Stimulated activated CD4-positive, alpha-beta T cell treated with anti-CD3 and anti-CD28 coated beads, Interleukin-4, amount 100 ng/mL, for 4 hours (primary cell): ENCODE results near the gene CHD5.
A peak's percentile ranks its signal among the peaks of the same experiment; 100 is the strongest.
"Not testable (repeated sequence)": the region's sequence is repeated elsewhere in the genome, so short reads cannot be mapped to it uniquely, and the experiment has no call there.

ENCODE experiments used
- DNase-seq, 2 experiments: peaks; one replicate each; pipeline ENCODE4 v3.0.0-alpha.2; 2020

Gene CHD5

DNA sequence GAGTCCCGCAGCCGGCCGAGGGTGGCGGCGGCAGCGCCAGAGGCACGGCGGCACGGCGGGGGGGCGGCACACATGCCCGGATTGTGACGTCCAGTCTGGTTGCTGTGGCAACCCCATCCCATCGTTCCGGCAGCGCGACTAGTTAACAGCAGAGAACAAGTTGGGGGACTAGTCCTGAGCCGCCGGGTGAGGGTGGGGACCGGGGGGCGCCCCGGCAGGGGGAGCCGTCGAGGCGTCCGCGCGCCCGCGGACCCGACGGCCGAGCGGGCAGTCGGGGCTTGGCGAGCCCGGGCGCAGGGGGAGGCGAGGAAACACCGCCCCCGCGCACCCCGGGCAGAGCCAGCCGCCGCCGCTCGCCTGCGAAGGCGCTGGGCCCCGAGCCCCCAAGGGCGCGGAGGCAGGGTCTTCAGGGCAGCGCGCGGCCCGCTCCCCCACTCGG, at the start of gene CHD5:
Gene CHD5 (minus strand): TSS at position 54 of the 439 bp plus-strand sequence. CDS start 298 bp downstream, outside the sequence.
- no peak for DNase-seq

DNA sequence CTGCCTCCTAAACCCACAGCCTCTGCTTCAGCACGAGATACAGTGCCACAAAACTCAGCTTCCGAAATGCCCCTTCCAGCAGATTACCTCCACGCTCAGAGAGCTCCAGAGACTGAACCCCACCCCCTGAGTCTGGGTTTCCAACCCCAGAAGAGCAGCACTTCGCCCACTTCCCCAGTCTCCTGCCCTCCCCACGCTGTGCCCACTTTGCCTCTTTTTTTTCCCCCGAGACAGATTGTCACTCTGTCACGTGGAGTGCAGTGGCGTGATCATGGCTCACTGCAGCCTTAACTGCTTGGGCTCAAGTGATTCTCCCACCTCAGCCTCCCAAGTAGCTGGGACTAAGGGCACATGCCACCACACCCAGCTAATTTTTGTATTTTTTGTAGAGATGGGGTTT, 45.5 kb upstream of the CHD5 start:
- no peak for DNase-seq

DNA sequence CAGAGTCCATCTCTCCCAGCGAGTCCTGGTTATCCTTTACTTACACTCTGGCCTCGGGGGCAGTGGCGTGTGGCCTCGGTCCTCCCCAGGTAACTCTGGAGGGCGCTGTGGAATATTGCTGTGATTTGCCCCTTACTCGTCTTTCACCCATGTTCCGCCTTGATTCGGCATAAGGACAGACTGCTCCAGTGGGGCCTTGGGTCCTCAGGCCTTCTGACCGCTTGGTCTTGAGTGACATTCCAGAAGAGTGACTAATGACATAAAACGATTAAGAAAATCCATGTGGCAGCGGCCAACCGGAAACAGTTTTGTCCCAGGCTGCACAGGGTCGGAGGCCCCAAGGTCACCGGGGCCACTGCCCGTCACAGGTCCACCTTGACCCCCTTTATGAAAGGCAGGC, 44.6 kb upstream of the CHD5 start:
- DNase-seq = no peak

DNA sequence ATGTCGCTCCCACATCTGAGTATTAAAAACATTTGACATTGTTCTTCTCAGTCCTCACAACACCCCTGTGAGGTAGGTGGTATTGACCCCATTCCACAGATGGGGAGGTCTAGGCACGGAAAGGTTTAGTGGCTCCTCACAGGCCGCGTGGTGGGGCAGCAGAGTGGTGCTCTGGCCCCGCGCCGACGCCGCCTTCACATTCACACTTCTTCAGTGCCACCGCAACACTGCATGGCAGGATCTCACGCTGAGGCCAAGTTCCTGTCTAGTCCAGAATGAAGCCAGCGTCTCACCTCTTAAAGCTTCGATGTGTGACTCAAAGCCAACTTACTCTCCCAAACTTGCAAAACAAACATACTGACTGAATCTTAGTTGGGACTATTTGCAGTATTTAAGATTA, 43.5 kb upstream of the CHD5 start:
- no peak for DNase-seq

DNA sequence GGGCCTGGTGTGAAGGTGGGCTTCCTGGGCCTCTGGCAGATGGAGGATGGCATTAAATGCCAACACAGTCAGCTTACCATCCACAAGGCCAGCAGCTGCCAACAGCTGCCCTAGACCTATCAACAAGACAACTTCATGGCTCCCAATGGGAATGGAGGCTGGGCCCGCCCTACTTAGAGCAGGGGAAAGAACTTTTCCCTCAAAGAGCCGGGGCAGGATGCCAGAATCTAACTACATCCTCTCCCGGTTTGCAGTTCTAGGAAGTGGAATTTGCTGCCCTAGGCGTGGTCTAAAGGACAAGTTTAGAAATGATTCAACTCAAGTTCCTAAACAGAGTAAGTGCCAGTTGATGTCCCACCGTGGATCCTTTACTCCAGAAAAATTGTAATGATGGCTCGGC, 42.5 kb upstream of the CHD5 start:
- no peak for DNase-seq

DNA sequence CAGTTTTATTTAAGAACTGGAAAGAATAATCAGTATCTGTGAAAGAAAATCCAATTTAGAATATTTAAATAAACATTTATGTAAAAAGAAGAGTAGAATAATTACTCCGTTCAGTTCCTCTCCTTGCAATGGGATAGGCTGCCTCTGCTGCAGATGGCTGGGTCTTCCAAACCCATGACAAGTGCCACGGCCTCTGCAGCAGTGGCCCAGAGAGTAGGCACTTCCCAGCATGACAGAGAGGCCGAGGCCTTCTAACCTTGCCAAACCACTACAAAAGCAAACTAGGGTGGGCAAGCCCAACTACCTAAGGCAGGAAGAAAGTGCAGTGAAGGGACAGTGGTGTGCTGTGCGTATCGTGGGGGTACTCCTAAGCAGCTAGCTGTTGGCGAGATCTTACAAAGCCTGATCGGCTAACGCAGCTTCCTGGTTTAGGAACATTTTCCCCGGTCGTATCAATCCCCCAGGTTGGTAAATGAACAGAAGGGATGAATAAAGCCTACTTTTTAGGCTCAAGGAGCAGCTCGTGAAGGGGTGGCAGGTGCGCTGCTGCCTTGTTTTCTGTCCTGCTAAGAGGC, 41.2 kb upstream of the CHD5 start:
- no peak for DNase-seq

DNA sequence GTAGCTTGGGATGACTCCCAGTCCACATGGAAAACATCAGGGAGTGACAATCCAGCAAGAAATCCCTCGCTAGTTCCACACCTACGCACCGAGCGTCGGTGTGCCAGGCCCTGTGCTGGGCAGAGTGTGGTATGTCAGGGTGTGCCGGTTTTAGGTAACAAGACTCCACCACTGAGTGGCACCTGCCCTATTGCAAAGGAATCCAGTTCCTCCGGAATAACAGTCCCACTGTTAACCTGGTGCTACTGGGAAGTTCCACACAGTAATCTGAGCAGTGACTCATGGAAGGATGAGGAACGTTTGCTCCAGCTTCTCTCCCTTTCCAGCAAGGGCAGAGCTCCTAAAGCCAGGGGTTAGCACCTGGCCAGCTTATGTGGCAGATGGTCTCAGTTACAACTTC, 40.1 kb upstream of the CHD5 start:
- no peak for DNase-seq

DNA sequence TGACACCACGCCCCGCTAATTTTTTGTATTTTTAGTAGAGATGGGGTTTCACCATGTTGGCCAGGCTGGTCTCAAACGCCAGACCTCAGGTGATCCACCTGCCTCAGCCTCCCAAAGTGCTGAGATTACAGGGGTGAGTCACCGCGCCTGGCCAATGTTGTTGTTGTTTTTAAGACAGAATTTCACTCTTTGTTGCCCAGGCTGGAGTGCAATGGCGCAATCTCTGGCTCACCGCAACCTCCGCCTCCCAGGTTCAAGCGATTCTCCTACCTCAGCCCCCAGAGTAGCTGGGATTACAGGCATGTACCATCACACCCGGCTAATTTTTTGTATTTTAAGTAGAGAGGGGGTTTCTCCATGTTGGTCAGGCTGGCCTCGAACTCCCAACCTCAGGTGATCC, 39.5 kb upstream of the CHD5 start:
- DNase-seq = not testable (repeated sequence)

DNA sequence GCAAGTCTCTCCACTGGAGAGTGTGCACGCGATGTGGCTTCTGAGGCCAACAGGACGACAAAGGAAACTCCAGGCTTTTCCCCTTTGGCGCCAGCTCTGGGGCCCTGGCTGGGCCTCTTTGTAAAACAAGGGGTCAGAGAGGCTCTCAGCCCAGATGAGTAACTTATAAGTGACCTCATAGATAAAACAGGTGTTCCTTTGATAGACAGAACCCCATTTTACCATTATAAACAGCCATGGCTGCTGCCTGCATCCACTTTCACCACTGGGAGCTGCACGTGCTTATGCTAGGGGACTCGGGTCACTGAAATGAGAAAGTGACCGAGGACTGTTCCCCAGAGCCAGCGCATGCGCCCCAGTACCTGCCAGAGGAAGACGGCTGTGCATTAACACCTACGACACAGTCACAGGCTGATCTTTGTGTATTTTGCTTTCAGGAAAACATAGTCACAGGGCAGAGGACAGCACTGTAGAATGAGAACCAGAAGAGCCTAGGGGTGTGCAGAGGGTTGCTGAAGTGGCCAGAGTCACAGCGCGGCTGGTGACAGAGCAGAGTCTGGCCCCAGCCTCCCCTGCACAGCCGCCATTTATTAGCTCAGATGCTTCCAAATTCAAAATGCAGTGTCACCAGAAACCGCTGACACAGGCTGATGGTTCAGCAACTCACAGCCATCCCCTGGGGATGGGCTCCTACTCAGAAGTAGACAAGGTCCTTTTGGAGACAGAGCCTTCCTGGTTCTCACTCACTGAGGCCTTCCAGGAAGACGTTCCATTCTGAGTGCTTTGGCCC, 38.4 kb upstream of the CHD5 start:
- no peak for DNase-seq

DNA sequence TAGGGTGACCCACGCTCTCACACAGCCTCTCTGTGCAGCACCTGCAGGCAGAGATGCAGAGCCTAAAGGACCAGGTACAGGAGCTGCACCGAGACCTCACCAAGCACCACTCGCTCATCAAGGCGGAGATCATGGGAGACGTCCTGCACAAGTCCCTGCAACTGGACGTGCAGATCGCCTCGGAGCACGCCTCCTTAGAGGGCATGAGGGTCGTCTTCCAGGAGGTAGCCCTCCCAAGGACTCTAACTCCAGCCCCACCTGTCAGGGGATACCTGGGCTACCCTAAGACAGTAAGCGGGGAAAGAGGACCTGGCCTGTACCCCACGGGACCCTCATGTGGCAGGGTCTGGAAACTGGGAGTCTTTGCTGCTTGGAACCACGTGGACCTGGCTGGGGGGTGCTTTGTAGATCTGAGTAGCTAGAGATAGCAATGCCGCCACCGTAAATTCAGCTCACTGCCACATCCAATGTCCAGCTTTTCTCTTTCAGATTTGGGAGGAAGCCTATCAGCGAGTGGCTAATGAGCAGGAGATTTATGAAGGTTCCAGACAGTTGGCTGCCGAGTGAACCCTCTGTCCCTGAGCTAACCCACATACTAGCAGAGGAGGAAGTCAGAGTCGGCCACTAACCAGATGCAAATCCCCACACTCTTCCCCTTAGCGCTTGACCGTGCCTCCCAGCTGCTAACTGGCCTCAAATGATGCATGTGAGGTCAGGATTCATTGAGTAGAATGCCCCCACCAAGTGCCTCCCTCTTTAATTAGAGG, 32.3 kb upstream of the CHD5 start:
- no peak for DNase-seq

DNA sequence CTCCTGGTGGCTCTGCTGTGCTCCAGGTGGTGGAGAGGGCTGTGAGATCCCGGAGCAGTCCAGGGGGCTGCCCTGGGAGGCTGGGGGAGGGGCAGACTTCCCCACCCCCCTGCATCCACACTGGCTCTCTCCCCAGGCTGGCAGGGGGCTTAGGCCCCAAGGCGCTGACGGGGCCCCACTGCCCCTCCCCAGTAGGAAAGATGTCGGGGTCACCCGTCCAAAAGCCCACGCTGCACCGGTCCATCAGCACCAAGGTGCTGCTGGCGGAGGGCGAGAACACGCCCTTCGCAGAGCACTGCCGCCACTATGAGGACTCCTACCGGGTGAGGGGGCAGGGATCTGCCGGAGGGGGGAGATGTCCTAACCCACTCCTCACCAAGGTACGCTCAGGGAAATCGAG, 31.6 kb upstream of the CHD5 start:
- no peak for DNase-seq

DNA sequence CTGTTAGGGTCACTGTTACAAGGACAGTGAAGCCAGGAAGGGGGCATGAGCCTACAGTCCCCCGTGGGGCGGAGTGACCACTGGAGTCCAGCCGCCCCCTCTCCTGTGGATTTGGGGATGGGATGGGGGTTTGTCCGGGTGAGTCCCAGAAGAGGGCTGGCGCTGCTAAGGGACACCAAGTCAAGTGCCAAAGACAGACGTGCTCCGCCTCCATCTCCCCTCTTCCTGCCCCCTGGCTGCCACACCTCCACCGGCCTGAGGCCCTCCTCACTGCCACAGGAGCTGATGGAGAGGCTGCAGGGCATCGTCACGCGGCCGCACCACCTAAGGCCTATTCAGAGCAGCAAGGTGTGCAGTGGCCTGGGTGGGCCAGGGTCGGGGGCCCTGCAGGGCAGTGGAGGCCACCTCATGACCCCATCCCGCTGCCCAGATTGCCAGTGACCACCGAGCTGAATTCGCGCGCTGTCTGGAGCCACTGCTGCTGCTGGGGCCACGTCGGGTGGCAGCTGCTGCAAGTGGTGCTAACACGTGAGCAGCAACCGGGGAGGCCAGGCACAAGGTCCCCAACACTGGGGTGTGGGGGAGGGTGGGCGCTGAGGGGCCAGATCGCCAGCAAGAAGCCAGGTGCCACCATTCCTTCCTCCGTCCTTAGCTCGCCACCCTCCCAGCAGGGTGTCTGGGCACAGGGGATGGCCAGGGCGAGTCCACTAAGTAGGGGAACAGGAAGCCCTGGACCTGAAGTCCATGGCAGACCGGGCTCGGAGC, 30.7 kb upstream of the CHD5 start:
- DNase-seq = no peak

DNA sequence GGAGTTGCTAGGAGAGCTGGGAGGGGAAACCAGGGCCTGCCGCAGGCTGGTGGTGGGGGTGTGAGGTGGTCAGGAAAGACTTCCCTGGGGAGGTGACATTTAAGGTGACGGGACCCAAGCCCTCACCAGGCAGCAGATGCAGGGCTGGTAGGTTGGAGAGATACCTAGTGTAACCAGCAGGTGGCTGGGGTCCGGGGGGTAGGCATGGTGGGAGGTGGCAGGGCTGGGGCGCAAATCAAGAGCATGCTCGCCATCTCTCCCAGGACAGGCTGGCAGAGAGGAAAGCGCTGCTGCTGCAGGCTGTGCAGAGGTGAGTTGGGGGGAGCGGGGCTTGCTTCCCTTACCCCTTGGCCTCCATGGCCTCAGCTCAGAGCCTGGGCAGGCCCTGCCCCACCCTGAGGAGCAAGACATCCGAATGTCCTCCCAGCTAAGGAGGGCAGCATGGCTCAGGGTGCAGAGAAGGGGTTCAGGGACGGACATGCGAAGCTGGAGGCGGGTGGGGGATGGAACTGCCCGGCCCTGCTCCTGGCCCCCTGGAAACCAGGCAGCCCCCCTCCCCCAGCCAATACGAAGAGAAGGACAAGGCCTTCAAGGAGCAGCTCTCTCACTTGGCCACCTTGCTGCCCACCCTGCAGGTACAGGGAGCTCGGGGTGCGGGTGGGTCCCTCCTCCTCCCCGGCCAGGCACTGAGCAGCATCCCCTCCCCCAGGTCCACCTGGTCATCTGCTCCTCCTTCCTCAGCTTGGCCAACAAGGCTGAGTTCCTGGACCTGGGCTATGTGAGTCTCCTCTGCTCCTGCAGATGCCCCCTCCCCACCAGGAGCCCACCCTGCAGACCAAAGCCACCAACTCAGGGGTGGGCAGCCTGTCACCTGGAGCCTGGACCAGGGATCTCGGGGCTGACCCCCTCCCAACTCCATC, 29.8 kb upstream of the CHD5 start:
- no peak for DNase-seq

DNA sequence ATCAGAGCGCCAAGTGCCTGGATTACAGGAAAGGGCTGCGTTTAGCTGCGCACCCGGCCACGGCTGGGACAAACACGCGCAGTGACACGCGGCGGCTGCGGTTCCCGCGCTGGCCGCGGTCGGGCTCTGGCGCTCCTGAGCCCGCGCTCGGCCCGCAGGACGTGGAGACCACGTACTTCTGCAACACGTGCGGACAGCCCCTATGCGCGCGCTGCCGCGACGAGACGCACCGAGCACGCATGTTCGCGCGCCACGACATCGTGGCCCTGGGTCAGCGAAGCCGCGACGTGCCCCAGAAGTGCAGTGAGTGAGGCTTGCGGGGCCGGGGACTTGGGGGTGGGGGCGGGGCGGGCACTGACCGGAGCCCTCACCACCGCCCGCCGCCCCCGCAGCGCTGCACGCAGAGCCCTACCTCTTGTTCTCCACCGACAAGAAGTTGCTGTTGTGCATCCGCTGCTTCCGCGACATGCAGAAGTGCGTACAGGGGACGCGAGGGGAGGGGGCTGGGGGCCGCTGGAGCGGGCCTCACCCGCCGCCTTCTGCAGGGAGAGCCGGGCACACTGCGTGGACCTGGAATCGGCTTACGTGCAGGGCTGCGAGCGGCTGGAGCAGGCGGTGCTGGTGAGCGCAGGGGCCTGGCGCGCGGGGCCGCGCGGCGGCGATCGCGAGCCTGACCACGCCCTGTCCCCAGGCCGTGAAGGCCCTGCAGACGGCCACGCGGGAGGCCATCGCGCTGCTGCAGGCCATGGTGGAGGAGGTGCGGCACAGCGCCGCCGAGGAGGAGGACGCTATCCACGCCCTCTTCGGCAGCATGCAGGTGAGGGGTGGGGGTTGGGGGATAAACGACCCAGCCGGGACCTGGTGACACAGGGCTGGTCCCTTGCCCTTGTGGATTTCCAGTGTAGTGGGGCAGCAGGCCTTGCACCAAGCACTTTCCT, 28.9 kb upstream of the CHD5 start:
- DNase-seq = peak in 1 of 2 experiments; percentile 27

DNA sequence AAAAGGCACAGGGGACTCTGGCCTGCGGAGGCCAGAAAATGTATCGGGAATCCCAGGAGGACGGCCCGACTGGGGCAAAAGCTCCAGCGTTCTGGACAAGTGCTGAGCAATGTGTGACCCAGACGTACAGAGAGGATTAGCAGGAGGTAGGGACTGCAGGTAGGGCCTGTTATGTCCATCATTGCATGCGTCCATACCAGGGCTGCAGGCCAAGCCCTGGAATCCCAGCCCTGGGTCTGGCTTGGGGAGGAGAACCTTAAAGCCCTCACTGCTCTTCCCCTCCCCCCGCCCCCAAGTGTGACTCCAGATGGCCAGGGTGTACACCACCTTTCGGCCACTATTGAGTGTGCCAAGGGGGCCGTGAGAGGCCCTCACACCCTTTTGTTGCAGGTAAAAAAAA, 27.8 kb upstream of the CHD5 start:
- no peak for DNase-seq

DNA sequence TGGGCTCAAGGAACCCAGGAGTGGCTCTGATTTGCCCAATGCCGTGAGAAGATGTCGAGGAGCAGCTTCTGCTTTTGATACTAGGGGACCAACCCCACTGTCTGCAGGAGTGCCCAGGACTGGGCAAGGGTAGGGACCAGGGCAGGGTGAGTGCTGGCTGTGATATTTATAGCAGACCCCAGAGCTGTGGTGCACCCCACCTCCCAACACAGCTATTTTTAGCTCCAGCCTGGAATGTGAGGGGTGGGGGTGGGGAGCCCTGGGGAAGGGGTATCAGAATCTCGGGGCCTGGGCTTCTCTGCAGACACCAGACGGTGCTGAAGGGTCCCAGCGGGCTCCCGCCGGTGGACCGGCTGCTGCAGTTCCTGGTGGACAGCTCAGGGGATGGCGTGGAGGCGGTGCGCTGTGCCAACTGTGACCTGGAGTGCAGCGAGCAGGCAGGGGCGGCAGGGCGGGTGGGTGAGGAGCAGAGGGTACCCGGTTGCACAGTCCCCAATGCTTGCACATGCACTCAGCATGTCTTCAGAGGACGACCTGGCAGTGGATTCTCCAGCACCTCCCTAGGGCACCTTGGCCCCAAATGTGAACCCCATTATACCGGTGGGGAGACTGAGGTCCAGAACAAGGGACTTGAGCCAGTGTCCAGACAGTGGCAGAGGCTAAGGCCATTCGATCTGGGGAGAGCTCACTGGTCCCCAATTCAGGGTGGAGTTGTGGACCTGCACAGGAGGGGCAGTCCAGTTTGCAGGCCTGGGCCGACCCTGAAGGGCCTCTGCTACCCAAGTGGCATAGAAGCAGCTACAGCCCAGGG, 27.2 kb upstream of the CHD5 start:
- no peak for DNase-seq

DNA sequence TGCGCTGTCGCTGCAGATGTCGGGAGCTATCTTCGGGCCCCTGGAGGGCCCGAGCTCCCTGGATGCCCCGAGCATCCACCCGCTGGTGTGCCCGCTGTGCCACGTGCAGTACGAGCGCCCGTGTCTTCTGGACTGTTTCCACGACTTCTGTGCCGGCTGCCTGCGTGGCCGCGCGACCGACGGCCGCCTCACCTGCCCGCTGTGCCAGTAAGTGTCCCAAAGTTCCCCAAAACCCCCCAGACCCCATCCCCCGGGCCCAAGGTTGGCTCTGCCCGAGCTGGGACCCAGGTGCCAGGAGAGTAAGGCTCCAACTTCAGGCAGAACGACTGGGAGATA, 26.4 kb upstream of the CHD5 start:
- DNase-seq = no peak

DNA sequence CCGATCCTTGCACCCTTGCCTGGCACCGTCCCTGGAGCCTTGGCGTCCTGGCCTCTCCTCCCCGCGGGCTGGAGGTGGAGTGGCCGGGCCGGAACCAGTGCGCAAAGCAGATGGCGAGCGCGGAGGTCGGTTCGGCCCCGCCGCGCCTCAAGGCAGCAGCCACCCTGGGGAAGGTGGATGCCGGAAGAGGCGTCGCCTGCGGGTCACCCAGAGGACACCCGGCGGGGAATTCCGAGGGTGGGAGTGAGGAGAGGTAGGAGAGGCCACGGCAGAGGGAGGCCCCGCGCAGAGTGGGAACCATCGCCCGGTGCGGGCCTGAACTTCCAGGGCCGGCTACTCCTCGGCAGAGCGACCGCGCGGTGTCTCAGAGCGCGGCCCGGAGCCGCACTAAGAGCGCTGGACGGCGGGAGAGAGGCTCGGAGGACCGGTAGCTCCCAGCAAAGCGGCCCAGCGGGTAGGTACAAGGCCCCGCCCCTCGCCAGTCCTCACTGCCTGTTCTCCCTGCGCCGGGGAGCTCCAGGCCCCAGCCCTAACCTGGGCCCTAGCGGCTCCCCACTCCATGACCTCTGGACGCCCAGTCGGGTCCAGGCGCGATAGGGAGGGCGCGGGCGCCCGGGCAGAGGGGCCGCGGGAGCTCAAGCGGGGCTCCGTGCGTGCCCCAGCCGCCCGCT, 25.9 kb upstream of the CHD5 start, which contains the start of gene RNF207:
Gene RNF207 (plus strand): TSS at position 271 of the 671 bp plus-strand sequence. CDS start 417 bp downstream, outside the sequence.
- peak; percentile 59 to 68 for DNase-seq

DNA sequence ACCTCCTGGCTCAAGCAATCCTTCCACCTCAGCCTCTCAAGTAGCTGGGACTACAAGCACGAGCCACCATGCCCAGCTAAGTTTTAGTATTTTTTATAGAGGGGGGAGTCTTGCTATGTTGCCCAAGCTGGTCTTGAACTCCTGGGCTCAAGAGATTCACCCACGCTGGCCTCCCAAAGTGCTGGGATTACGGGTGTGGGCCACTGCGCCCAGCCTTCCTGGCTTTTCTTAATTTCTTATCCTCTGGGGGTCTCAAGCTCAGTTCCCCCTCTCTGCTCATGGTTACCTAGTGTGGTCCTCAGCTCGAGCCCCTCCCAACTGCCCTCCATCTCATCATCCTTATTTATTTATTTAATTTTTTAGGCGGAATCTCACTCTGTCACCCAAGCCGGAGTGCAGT, 22.1 kb upstream of the CHD5 start:
- DNase-seq = no peak
